GM21390 (cell line): Measurements from ENCODE around the gene NECTIN1.

Experiments
- ATAC-seq: cut with Tn5 transposase; IDR thresholded peaks from one replicate; pipeline ENCODE4 v1.9.1; 2021; ENCODE audit not compliant: unreplicated experiment

Gene NECTIN1

DNA sequence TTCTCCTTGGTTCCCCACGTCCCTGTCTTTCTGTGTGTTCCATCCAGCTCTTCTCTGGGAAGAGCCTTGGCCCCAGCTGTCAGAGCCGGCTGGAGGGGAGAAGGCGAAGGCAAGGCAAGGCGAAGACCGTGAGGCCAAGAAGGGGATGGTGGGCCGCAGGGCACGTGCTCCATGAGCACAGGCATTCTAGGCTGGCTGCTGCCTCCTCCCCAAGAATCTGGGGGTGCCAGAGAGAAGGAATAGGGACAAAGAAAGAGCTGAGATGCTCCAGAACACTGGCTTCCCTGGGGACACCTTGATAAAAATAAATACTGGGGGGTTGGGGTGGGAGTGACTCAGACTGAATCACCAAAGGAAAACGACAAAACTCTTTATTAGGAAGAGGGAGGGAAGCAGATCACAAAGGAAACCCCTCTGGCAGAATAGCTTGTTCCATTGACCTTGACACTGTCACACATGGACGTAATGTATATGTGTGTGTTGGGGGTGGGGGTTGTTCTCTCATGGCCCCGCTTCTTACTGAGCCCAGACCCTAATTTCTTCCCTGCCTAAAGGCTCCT lies 52.5 kb downstream of the NECTIN1 start:
- ATAC-seq: no peak

DNA sequence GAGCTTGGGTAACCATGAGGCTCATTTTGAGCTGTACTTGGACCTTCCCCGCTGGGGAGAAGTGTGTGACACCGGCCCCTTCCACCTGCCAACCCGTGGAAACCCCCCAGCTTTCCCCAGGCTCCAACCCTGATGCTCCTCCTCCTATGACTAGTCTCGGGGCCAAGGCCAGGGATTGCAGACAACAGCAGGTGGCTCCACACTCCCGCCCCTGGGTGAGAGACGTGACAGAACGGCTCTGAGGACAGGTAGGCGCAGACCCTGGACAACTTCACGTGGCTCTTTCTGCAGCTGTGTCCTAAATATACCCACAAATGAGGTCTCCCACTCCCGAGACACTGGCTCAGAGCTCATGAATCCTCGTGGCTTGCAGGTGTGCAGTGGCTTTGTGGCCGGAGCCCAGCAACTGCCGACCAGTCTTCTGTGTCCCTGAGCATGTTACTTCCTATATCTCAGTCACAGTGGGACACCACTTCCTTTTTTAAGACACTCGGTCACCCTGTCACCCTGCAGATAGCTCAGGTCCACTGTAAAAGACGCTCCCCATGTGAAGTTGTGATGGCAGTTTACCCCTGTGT lies 55.2 kb downstream of the NECTIN1 start:
- peak; percentile 84 for ATAC-seq

DNA sequence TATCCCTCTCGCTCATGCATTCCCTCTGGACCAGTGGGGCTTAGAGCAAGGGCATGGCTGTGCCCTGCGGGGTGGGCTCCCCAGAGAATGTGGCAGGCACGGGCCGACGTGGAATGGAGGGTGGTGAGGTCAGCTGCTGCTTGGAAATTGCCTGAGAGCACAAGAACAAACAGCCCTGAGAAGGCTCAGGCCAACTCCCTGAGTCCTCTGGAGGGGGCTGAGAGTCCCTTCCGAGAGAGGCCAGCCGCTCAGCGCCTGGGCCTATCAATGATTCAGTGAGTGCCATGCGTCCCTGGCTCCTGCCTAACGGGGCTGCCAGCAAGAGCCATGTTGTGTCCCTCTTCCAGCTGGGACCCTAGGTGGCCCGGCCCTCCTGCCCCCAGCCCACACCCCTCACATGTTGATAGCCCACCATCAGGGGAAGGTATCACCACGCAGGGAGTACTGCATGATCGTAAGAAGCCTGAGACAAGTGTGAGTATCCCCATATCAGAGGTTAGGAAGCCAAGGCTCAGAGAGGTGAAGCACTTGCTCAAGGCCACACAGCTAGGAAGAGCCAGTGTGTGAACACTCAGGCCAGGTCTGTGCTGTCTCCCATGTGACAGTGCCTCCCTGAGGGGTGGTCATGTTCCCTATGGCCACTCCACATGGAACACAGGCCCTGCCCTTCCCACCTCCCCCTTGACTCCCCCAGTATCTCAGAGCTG lies 55.8 kb downstream of the NECTIN1 start:
- ATAC-seq: no peak

DNA sequence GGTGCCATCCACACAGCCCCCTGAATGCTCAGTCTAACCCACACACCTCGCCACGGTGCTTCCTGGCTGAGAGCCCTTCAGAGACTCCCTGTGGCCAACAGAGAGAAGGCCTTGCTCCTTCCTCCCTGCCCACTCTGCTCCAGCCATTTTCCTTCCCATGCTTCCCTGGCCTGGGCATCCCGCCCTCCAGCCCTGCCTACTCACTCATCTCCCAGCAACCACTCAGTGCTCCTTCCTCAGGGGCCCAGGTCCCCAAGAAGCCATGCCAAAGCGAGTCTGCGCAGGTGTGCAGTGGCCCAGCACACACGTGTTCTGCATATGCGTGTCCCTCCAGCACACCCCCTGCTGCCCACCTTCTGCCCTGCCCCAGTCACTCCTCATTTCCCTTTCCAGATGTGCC lies 56.4 kb downstream of the NECTIN1 start:
- no peak for ATAC-seq

DNA sequence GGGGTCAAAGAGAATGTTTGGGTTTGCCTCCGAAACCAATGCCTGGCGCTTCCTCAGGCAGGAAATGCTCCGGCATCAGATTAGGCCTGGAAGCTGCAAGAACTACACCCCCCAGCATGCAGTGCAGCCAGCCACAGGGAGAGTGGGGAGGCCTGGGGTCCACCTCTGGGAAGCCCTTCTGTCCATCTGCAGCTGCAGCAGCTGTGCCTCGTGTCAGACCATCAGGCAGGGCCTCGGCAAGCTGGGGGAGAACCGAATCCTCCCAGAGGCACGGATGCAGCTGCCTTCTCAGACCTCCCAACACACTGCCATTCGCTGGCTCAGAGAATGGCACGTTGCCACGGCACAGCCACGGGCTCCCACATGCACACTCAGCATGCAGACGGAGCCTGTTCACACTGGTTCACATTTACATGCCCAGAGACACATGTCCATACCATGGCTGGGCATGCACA lies 57.4 kb downstream of the NECTIN1 start:
- ATAC-seq: no peak

DNA sequence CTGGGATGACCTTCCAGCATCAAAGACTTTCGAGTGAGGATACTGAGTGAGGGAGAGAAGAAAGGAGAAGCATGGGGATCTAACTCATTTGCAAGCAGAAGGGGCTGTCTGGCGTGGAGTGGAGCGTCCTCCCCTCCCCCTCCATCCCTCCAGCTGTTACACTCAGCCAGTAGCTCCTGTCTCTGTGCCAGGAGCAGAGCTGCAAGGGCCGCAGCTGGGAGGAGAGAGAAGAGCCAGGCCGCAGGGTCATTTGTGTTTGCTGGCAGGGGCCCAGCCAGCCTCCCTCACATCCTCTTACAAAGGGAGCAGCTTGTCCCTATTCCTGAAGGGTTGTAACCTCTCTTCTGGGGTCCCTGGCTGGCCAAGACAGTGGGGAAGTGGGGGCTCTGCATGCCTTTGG lies 57.9 kb downstream of the NECTIN1 start:
- ATAC-seq: no peak

DNA sequence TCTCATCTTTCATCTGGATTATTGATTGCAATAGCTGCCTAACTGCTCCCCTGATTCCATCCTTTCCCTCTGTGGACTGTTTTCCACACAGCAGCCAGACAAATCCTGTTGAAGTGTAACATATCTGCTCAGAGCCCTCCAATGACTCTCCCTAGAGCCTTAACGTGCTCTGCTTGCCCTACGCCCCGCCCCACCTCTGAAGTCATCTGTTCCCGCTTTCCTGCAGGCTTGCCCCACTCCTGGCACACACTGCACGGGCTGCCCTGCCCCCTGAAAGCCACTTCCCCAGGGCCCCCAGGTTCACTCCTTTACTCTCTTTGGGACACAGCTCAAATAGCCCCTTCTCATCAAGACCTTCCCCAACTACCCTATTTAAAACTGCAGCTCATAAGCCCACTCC lies 59.5 kb downstream of the NECTIN1 start:
- no peak for ATAC-seq

DNA sequence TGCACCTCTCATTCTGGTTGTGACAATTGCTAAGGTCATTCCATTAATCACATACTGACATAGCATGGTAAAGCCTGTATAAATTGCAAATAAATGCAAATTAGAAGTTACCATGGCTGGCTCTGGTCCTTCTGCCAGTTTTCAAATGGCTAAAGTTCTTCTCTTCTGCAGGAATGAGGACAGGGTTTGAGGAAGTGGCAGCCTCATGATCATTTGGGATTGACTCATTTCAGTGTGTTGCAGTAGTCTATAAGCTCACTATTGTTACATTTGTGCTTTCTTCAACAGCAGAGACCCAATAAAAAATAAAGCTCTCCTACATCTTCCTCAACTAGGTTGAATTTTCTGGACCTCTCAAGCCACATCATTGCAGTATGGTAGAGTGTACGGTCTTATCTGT lies 60.3 kb downstream of the NECTIN1 start:
- ATAC-seq: no peak

DNA sequence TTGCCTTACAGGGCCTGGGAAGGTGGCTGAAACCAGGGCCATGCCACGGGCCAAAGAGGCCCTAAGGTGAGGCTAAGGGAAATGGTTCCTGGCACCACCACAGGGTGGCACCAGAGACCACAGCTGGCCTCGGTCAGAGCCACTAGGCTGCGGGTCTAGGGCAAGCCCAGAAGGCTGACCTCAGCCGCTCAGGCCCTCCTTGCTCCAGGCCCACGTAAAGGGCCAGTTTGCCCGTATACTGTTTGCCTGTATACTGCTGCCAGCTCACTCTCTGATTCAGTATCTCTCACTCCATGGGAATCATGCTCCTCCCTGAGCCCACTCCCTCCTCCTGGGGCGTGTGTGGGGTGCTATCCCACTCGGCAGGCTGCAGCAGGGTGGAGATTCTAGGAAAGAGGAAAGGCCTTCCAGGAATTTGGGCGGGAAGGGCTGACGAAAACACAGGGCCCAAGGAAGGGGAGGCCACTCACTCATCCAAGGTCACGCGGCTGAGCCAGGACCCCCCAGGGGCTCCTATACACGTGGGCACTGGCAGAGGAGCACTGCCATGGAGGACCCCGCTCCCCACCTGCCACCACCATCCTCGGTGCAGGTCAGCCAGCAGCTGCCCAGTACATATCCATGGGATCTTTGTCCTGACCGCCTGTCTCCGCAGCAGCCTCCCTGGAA lies 62.4 kb downstream of the NECTIN1 start:
- peak; percentile 85 for ATAC-seq

DNA sequence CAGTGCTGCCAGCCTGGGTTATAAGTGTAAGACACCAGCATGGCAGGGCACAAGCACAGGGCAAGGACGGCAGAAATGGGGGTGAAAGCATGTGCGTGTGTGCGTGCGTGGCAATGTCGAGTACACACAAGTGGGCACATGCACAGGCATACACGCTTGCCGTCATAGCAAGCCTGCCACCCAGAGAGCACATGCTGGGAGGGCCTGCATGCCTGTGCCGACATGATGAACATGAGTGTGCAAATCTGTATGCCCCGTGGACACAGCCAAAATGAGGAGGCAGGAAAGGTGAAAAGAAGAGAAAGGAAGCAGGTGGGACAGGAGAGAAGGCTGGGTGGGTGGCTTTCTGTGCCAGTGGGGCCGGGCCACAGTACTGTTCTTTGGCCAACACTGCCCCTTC lies 62.9 kb downstream of the NECTIN1 start:
- no peak for ATAC-seq

DNA sequence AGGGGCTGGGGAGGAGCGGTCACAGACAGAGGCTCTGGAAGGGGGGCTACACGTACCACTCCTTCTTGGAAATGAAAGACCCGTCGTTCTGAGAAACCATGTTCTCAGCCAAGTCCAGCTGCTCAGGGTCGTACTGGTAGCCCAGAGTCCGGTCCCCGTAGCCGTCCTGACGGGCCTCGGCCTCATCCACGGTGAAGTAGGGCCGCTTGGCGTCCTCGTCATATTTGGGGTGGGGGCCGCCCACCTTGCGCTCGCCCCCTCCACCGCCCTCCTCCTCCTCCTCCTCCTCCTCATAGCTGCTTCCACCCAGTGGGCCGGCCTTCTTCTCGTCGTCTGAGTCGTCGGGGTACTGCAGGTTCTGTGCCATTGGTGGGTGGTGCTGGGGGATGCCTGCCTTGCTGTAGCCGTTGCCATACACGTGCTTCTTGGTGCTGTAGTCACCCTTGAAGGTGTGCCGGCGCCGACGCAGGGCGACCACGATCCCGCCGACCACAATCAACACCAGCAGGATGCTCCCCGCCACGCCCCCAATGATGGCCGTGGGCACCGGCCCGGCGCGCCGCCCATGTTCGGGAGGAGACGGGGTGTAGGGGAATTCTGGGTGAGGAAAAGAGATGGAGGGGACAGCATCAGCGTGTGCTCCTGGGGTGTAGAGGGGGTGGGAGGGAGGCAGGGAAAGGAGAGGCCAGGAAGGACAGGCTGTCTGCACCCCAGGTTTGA lies 64.1 kb downstream of the NECTIN1 start:
- ATAC-seq: no peak

DNA sequence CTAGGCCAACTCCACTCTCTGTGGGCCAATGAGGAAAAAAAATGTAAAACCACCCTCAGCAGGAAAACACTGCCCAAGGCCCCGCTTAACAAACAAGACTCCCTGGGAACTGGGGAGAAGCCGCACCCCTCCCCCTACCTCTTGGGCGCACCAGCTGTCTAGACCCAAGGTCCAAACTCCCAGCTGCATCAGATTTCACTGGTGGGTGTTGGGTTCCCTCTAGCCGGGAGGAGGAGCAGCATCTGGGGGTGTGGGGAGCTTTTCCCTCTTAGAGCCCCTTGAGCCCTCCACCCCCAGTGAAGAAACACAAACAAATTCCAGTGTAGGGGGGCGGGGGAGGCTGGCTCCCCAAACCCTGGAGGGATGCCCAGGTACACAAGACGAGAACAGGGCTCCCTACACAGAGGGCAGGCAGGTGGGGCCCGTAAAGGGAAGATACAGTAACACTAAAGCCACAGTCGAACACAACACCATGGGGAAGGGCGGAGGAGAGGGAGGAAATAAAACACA lies 64.9 kb downstream of the NECTIN1 start:
- ATAC-seq: no peak

DNA sequence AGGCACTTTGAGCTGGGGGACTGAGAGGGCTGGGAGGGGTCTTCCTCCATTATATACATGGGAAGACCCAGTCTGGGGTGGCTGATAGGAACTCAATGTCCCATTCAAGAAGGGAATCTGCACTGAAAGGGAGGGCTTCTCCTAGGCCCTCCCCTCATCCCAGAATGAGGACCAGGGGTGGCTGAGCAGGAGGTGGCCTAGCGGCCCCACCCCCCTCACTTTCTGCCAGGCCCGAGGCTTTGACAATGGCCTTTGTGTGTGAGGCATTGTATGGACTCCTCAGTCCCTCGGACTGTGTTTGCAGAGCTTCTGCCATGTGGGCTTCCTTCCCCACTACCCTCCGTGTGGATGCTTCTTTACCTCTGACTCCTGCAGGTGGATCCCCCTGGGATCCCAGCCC lies 65.7 kb downstream of the NECTIN1 start:
- ATAC-seq: no peak

DNA sequence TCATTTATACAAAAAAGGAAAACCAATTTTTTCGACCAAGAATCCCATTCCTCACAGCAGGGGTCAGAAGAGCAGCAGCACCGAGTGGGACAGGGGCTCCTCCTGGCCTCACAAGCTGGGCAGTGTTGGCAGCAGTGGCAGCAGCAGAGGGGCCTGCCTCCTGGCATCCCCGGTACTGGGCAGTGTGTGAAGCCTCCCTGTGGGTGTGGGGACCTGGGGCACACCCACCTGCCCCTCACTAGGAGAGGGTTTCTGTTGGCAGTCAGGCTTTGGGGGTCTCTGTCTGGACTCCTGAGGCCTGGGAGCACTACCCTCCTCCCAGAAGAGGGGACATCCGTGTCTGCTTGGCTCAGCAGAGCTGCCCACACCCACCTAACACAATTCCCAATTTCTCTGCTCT lies 67.8 kb downstream of the NECTIN1 start:
- ATAC-seq: no peak

DNA sequence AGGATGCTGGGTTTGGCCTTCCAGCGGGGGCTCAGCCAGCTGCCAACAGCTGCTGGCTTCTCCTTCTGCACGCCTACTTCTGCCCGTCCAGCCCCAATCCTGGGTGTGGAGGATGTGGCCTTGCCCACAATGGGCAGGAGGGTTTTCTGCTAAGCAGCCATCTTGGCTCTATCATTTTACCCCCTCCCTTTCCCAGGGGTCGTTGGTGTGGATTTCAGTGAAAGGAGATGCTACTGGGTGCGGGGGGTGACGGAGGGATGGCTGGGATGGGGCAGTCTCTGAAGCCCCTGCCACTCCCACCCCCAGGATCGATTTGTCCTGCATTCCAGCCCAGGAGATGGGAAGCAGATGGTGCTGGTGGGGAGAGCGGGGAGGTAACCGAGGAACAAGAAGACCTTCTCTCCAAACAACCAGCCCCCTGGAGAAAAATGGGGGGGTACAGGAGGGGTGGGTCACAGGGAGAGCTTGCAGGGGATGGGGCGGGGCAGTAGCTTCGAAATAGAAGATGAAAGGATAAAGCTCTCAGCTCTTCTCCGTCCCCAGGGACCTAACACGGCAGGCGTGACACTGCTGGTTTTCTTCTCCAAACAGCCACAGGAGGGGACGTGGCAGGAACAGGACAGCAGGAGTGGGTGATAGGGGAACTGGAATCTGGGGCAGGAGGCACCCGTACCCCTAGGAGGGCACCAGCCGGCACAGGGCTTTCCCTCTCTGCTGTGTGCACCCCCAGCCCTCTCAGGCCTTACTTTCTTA lies 68.9 kb downstream of the NECTIN1 start:
- no peak for ATAC-seq

DNA sequence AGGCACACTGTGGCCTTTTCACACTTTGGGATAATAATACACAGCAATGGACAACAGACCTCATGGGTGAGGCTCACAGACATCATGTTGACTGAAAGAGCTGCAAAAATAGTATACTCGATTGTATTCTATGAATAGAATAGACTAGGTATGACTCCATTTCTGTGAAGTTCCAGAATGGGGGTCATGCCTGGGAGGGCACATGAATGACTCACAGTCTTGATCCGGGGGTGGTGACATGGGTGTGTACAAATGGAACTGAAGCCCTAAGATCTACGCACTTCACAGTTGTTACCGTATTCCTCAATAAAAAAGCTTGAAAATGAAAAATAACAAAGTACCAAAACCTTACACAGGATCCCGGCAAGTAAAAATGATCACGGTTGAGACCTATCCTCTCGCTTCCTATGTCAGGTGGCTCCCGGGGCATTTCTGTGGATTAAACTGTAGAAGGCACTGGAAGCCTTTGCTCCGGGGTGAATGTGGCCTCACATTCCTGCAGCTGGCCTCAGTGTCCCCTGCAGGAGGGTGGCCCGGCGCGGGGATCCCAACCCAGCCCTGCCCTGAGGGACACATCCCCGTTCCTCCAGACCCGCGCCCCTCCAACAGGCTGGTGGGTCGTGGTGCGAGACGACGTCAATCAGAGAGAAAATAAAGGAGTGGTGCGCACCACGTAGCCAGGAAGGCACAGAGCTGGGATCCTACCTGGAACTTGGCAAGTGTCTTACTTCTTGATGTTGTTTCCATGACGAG lies 75.9 kb downstream of the NECTIN1 start:
- no peak for ATAC-seq

DNA sequence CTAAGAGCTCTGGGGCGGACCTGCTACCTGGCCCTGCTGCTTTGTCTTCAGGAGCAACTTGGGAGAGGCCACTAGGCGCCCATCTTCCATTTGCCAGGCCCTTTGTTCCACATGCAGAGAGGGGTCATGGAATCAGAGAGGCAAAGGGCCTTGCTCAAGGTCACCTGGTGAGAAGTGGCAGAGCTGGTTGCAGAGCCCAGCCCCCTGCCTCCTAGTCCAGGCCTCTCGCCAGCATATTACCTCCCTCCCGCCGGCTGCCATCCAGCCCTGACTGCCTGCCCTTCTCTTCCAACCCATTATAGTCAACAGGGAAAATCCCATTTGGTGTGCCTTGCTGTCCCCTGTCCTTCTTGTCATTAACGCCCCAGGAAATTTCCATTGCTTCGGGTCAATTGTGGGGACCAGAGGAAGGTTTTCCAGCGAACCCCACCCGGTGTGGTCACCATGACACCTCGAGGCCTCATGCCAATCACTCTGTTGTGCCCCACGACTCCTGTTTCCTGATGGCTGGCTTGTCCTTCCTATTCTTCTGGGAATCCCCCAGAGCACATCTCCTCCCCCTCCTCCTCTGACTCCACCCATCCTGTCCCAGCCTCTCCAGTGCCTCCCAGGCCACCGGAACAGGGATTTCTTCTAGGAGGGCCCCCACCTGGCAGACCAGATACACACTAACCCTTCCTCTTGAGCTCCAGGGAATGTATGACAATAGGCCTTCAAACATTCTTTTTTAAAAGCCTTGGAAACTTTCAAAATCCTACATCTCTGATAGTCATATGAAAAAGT lies 77.0 kb downstream of the NECTIN1 start:
- ATAC-seq: no peak

DNA sequence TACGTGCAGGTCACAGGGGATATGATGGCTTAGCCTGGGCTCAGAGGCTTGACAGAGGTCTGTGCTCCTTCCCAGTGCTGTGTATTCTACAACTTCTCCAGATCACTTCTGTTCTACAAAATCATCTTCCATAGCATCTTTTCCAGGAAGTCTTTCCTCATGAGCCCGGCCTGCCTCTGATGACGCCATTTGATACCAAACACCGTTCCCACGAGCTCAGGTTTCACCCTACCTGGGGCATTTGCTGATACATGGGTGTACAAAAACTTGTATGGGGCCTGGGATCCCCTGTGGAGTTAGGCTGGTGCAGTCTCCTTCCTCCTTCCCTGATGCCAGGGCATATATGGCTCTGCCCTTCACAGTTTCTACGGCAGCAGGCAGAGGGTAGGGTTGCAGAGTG lies 78.7 kb downstream of the NECTIN1 start:
- no peak for ATAC-seq

DNA sequence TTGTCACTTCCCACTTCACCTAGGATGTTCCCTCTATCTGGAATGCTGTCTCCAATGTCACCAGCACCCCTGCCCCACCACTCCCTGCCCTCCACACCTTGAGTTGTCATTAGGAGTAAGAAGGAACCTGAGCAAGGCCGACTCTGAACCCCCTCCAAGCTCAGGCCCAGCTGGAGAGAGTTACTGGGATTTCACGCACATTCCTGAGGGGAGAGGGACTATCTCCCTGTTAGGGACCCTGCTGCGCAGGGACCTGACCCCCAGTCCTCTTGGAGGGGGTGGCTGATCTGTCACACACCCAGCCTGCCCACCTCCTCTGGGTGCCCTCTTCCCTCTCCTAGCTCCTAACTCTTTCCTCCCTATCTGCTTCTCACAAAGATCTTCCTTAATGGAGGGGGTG lies 81.7 kb downstream of the NECTIN1 start:
- ATAC-seq: no peak
